Right renal pelvis (tissue), 4 donors: Measurements from ENCODE around the gene FARSA. TPM values are rescaled to one million over a fixed set of nuclear protein-coding genes. Genes with fewer than 3 reads are reported as not detected.
"Not testable (repeated sequence)": the region's sequence is repeated elsewhere in the genome, so short reads cannot be mapped to it uniquely, and the experiment has no call there.

Experiments
- DNase-seq, 4 donors: peaks; one replicate each; pipeline ENCODE4 v3.0.0-alpha.2; 2013; ENCODE audit warnings: low read depth in 4 of 4, low spot score in 3 of 4, missing footprints in 1 of 4
- polyA plus RNA-seq, 4 donors: library from polyadenylated mRNA; unstranded; fragments of 120-200 nt; gene quantifications; one replicate each; pipeline ENCODE4 v1.2.1, GENCODE V29; 2013; ENCODE audit not compliant: insufficient read length in 4 of 4

FARSA gene
- 10 to 100 TPM; 48.8 to 62.7 (median 49.4) TPM for polyA plus RNA-seq

DNA sequence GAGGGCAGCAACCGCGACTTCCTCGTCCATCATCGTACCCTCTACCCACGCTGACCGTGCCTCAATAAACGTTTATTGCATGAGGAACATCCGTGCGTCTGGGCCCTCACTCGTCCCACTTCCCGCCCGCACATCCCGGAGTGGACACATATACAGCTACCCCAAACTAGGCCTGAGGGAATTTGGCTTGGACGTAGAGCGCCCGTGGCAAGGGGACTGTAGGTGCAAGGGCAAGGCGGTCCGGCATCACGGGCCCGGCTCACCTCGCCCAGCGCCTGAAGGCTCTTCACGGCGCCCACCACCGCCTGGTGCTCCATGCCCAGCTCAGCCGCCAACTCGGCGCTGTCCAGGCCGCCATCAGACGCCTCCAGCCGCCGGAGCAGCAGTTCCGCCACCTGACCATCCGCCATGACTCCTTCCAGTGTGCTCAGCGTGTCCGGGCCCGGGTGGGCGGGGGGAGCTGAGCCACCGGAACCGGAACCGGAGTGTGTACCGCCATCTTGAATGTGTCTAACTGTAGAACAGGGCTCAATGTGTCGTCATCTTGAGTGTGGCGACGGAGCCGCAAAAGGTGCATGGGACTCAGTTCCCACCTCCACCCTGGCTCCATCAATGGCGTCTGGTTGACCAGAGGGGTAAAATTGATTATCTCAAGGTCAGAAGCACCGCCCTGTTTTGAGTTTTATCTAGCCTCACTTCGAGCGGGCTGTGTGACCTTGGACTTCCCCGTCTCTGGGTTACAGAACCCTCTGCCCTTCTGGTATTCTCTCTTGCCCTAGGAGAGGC lies at the start of gene FARSA:
Gene FARSA (minus strand): TSS at position 425 of the 786 bp plus-strand sequence. CDS start 15 bp downstream, at position 410.
- peak; percentile 82 to 88 (median 84) for DNase-seq

DNA sequence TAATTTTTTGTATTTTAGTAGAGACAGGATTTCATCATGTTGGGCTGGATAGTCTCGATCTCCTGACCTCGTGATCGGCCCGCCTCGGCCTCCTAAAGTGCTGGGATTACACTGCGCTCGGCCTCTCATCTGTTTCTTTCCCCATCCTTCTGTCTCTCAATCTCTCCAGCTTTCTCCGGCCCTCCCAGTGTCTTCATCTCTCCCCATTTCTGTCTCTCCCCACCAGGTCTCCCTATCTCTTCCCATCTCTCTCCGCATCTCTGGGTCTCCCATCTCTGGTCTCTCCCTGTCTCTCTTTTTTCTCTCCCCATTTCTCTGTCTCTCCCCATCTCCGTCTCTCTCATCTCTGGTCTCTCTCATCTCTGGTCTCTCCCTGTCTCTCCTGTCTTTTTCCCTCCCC lies 49.6 kb upstream of the FARSA start:
- no peak for DNase-seq

DNA sequence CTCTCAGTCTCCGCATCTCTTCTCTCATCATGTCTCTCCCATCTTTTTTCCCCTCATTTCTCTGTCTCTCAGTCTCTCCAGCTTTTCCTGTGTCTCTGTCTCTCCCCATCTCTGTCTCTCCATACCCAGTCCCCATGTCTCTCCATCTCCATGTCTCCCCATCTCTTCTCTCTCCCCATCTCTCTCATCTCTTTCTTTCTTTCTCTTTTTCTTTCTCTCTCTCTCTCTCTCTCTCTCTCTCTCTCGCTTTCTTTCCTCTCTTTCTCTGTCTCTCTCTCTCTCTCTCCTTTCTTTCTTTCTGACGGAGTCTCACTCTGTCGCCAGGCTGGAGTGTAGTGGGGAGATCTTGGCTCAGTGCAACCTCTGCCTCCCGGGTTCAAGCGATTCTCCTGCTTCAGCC lies 49.1 kb upstream of the FARSA start:
- DNase-seq = no peak

DNA sequence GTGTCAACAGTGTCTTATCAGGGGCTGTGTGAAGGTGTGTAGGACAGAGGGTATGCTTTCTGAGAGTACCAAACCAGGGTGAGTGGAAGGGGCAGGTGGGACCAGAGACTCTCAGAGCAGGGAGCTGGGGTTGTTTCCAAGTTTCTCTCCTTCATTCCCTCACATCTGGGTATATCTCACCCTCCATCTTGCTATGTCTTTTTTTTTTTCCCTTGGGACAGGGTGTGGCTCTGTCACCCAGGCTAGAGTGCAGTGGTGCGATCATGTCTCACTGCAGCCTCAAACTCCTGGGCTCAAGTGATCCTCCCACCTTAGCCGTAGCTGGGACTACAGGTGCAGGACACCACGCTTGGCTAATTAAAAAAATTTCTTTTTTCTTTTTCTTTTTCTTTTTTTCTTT lies 46.5 kb upstream of the FARSA start:
- DNase-seq = no peak

DNA sequence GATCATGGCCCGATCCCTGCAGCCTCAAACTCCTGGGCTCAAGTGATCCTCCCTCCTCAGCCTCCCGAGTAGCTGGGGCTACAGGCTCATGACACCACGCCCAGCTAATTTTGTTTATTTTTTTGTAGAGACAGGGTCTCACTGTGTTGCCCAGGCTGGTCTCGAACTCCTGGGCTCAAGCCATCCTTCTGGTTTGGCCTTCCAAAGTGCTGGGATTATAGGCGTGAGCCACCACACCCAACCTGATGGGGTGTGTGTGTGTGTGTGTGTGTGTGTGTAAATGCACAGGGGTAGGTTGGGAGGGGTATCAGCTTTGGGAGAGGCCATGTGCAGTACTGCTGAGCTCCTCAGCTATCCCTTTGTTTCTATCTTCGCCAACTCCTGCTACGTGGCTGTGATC lies 42.6 kb upstream of the FARSA start:
- not testable (repeated sequence) for DNase-seq

DNA sequence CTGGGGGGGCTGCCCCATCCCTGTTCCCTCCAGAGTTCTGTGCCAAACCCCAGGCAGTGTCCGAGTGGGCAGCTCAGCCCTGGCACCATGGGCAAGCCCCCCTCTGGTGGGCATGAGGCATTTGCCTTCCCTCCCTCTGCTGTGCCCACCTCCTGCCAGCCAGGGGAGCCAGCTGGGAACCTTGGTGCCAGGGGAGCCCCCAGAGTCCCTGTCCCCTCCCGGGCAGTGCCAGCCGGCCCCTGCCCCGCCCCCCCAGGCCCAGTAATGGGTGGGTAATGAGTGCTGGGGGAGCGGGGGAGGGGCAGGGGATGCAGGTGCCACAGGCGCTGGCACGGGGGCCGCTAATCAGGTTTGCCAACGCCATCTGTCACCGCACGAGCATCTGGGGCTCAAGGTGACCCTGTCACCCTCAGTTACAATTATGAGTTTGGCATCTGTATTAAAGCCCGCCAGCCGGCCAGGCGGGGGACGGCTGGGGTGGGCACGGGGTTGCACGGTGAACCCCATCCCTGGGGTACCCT lies 41.8 kb upstream of the FARSA start:
- DNase-seq = no peak

DNA sequence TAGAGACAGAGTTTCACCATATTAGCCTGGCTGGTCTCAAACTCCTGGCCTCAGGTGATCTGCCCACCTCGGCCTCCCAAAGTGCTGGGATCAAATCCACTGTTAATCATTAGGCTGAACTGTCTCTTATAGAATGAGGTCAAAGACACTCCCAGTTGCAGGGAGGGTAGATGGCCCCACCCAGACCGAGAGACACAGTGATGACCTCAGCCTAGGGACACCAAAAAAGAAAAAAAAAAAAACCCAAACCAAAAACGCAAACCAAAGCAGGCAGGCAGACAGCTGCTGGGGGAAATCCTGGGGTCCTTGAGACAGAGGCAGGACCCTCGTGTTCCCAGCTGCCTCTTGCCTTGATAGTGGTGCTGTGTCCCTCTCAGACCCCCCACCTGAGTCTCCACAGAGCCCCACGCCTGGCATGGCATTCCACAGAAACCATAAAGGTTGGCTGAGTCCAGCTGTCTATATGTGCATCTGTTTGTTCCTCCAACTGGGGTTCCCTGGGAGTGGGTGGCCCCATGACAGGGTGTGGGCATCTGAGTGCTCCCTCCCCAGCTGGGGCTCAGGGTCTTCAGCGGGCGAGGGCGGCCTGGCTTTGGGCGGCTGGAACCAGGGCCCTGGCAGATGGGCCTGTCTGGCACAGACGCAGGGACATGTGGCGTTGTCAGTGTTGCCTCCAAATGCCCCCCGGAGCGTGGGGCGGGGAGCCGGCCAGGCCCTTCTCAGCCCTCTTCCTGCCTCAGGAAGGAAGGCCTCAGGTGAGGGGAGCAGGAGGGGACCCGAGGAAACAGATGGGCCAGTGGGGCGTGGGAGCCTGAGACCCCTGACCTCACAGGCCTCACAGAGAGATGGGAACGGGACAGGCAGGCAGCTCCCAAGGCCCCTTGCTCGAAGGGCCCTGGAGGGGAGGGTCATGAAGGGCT lies 41.0 kb upstream of the FARSA start:
- no peak for DNase-seq

DNA sequence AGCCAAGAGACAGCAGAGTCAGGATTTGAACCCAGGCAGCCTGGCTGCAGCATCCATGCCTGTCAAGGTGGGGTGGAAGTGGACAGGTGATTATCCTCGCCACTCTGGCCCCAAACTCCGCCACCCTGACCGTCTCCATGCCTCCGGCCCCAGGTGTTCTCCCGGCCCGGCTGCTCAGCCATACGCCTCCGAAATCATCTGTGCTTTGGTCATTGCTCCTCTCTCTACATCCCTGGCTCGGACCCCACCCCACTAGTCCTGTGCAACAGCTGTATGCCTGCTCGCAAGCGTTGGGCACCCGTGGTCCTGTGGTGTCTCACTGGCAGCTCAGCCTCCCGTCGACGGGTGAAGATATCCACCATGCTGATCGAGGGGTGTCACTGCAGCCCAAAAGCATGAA lies 39.7 kb upstream of the FARSA start:
- no peak for DNase-seq

DNA sequence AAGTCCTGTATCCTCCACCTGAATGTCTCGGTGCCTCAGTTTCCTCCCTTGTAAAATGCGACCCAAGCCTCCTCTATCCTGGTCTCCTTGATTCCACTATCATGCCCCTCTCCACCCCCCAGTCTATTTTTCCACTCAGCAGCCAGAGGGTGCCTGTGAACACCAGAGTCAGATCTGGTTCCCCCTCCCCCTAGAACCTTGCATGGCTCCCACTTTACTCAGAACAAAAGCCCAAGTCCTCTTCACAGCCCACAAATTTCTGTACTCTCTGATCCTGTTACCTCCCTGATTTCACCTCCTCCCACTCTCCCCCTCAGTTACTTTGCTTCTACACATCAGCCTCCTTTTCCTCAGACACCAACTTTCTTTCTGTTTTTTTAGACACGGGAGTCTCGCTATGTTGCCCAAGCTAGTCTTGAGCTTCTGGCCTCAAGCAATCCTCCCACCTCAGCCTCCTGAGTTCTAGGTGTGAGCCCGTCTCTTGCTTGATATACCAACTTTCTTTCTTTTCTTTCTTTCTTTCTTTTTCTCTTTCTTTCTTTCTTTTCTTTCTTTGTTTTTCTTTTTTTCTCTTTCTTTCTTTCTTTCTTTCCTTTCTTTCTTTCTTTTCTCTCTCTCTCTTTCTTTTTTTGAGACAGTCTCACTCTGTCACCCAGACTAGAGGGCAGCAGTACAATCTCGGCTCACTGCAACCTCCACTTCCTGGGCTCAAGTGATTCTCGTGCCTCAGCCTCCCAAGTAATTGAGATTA lies 36.7 kb upstream of the FARSA start:
- no peak for DNase-seq

DNA sequence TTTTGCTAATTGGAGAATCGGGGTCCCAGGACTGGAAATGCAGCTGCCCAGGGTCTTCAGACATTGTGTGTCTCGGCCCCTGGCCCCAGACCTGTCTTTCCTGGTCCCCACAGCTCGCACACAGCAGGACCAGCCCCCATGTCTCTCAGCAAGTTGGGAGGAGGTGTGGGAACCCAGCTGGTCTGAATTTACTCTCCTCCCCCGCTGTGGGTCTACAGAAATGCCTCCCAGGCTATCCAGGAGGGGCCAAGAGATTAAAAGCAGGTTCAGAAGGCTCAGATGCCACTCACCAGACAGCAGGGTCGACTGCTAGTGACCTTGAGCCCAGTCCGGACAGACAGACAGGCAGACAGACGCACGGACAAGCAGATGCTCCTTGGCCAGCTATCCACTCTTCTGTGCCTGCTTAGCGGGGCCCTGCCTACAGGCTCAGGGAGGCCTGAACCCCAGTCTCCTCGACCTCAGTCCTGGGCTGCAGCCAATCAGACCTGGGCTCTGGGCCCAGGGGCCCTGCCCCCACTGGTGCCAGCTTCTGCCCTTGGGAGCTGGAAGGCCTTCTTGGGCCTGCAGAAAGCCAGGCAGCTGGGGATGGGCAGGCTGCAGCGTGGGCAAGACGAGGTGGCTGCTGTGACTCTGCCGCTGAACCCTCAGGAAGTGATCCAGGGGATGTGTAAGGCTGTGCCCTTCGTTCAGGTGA lies 35.9 kb upstream of the FARSA start, which contains the start of gene DAND5:
Gene DAND5 (plus strand): TSS at position 285 of the 697 bp plus-strand sequence. CDS start 85 bp downstream, at position 370.
- DNase-seq = no peak

DNA sequence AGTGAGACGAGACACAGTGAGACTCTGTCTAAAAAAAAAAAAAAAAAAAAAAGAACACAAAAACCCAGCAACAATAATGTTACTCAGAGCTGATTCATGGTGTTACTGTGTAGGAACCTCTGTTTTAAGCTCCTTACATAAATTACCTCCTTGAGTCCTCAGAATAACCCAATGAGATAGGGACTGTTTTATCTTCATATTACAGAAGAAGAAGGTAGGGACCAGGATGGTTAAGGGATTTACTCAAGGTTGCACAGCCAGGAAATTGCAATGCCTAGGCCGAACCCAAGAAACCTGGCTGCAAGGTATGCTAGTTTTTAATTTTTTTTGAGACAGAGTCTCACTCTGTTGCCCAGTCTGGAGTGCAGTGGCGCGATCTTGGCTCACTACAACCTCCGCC lies 34.4 kb upstream of the FARSA start:
- no peak for DNase-seq

DNA sequence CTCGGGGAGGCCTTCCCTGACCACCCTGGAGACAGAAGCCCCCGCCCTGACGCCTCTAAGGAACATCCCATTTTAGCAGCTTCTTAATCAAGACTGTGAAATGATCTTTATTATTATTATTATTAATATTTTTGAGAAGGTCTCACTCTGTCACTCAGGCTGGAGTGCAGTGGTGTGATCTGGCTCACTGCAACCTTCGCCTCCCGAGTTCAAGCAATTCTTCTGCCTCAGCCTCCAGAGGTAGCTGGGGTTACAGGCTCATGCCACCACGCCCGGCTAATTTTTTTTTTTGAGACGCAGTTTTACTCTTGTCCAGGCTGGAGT lies 32.3 kb upstream of the FARSA start:
- DNase-seq = no peak

DNA sequence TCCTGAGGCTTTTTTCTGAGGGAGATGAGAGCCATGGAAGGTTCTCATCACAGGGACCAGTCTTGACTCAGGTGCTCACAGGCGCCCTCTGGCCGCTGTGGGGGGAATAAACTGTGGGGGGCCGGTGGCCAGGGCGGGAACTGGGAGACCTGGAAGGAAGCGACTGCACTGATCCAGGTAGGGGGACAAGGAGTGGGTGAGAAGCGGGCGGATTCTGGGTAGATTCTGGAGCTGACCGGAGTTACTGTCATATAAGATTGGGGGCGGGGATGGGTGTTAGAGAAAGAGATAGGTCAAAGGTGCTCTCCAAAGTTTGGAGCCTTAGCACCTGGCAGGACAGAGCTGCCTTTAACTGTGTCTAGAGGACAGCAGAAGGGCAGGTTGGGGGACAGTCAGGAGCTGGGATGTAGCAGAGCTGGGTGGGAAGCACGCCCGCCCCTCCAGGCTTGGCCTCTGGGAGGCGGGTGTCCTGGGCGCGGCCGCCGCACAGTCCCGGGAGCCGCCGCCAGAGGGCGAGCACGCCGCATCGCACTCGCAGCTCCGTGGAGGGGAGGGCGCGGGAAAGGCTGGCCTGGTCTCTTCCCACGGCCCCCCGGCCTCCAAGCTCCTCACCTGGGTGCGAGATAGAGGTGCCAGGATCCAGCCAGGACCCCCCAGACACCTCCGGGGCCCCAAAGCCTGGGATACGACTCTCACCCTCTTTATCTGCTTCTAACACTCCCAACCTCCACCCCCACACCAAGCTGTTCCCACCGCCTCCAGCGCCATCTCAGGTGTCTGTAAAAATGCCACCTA lies 31.7 kb upstream of the FARSA start:
- peak in 2 of 4 donors; percentile 43 to 67 for DNase-seq

DNA sequence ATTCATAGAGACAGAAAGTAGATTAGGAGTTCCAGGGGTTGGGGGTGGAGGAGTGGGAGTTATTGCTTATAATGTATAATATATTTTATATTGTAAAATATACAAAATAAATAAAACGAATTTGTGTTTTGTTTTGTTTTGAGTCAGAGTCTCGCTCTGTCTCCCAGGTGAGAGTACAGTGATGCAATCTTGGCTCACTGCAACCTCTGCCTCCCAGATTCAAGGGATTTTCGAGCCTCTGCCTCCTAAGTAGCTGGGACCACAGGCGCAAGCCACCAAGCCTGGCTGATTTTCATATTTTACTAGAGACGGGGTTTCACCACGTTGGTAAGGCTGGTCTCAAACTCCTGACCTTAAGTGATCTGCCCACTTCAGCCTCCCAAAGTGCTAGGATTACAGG lies 26.0 kb upstream of the FARSA start:
- DNase-seq = no peak

DNA sequence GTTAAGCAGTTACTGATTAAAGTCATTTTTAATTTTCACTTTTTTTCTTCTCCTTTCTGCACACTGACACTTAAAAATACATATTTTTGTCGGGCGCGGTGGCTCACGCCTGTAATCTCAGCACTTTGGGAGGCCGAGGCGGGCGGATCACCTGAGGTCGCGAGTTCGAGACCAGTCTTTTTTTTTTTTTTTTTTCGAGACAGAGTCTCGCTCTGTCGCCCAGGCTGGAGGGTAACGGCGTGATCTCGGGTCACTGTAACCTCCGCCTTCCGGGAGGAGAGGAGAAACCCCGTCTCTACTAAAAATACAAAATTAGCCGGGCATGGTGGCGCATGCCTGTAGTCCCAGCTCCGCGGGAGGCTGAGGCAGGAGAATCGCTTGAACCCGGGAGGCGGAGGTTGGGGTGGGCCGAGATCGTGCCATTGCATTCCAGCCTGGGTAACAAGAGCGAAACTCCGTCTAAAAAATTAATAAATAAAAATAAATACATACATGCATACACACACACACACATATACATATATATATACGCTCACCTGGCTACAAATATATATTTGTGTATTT lies 24.0 kb upstream of the FARSA start:
- DNase-seq = not testable (repeated sequence)

DNA sequence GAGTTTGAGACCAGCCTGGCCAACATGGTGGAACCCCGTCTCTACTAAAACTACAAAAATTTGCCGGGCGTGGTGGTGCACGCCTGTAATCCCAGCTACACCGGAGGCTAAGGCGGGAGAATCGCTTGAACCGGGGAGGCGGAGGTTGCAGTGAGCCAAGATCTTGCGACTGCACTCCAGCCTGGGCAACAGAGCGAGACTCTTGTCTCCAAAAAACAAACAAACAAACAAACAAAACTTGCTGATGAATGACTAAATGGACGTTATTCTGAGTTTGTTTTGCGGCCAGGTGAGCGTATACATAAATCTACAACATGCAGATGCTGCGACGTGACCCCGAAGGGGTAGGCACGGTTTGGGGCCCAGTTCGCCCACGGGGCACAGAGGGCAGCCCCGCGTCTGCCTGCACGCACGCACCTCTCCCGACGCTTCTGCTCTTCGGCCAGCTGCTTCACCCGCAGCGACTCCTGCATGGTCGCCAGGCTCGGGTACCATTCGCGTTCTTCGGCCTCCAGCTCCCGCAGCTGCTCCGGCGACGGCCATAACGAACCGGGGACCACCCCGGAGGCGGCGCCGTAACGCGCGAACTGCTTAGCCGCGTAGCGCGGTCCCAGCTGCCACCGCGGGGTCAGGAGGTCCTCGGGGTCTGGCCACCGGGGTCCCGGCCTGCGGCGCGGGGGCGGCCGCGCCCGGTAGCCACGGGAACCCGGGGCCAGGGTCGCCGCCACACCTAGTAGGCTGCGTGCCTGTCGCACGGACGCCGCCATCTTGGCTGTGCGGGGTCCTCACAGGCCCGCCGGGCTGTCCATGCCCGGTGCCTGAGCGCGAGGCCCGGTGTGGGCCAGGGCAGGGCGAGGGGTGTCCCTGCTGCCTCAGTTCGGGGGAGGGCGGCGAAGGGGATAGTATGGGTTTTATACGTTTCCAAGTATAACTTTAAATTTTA lies 23.2 kb upstream of the FARSA start, which contains the start of gene GADD45GIP1:
Gene GADD45GIP1 (minus strand): TSS at position 778 of the 943 bp plus-strand sequence. CDS start 11 bp downstream, at position 767.
- DNase-seq = peak in 1 of 4 donors; percentile 57

DNA sequence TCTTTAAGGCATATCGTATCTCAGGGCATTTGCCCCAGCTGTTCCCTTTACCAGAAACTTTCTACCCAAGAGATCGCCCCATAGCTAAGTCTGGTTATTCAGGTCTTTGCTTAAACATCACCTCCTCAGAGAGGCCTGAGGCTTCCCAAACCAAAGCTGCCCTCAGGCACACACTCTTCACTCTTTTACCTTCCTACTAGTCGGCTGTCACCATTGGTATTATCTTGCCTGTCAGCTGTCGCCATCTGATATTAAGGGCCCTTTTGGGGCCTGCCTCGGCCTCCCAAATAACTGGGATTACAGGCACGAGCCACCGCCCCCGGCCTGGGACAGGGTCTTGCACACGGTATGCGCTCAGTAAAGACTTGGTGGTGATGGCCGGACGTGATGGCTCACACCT lies 22.5 kb upstream of the FARSA start:
- DNase-seq = no peak

DNA sequence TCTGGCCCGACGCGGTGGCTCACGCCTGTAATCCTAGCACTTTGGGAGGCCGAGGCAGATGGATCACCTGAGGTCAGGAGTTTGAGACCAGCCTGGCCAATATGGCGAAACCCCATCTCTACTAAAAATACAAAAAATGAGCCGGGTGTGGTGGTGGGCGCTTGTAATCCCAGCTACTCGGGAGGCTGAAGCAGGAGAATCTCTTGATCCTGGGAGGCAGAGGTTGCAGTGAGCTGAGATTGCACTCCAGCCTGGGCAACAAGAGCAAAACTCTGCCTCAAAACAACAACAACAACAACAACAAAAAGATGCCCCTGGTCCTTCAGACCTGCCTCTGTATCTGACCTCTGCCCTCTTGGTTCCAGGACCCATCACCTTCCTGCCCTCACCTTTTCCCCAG lies 22.1 kb upstream of the FARSA start:
- not testable (repeated sequence) for DNase-seq
